Jurkat, Clone E6-1 (cell line): ENCODE data around the gene MYL2.

Experiments
- DNase-seq: peaks from one replicate; pipeline ENCODE4 v3.0.0-alpha.2; 2011; ENCODE audit warnings: low read depth, low spot score
- H3K4me3 ChIP-seq: 2 replicates; pipeline ENCODE4 v1.5.1; 2011; ENCODE audit warnings: mild to moderate bottlenecking, low read length, control low read depth, moderate library complexity

The MYL2 gene

DNA sequence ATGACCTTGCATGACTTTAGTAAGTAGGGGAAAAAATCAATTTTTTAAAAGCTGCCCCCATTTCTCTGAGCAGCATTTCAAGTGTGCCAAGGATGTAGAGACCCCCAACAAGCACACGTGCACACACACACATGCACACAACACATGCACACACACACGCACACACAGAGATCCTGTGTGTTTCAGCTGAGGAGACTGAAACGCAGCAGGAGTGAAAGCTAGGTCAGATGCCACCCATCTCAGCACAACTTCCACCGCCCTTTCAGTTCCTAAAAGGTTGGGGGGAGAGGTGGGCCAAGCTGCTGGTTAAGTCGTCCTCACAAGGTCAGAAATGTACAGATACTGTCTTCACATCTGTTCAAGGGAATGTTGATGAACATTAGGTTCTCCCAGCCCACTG is 13.9 kb downstream of the MYL2 start:
- no peak for DNase-seq
- H3K4me3 ChIP-seq = no peak overlapping the region

DNA sequence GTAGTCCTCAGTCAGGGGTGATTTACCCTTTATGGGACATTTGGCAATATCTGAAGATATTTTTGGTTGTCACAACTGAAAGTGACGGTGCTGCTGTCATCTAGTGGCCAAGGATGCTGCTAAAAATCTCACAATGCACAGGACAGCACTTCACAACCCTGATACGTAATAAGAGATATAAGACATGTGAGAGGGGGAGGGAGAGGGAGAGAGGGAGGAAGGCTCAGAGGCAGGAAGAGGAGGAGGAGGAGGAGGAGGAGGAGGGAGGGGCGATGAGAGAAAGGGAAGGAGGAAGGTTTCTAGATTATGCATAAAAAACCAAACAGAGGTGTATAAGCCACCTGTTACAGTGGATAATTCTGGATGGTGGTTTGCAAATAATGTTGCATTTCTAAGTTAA is 14.3 kb downstream of the MYL2 start:
- peak; percentile 22 for DNase-seq
- H3K4me3 ChIP-seq = no peak overlapping the region

DNA sequence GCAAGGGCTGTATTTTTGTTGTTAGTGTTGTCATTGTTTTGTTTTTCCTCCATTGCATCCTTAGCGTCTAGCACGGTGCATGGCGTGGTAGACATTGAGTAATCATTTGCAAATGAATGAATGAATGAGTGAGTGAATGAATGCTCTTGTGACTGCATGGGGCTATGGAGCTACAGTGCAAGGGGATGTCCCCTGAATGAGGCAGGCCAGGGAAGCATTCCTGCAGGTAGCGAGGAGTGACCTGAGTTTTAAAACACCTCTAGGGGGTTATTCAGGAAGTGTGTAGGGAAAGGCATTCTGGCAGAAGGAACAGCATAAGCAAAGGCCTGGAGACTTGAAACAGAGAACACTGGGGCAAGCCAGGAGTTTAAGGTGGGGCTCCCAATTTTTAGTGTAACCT is 16.9 kb downstream of the MYL2 start:
- no peak for DNase-seq
- no peak overlapping the region for H3K4me3 ChIP-seq

DNA sequence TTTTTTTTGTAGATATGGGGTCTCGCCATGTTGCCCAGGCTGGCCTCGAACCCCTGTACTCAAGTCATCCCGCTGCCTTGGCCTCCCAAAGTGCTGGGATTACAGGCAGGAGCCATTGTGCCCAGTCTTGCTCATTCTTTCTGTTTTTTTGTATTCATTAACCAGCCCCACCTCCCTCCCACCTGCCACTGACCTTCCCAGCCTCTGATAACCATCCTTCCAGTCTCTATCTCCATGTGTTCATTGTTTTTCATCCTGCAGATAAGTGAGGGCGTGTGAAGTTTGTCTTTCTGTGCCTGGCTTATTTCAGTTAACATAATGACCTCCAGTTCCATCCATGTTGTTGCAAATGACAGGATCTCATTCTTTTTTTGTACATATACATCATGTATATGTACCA is 19.0 kb downstream of the MYL2 start:
- H3K4me3 ChIP-seq = no peak overlapping the region
- DNase-seq = no peak

DNA sequence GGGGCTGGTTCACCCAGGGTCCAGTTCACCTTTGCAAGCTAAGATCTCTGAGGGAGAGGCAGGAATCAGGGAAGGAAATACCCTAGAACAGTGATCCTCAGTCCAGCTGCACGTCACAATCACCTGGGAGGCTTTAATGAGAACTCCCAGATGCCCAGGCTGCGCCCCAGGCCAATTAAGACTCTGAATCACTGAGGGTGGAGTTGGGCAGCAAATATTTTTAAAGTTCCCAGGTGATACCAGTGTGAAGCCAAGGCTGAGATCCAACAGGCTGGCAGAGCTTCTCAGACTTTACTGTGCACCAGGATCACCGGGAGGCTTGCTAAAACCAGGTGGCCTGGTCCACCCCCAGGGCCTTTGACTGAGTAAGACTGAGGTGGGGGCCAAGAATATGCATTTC is 23.8 kb downstream of the MYL2 start:
- H3K4me3 ChIP-seq = no peak overlapping the region
- DNase-seq = no peak

DNA sequence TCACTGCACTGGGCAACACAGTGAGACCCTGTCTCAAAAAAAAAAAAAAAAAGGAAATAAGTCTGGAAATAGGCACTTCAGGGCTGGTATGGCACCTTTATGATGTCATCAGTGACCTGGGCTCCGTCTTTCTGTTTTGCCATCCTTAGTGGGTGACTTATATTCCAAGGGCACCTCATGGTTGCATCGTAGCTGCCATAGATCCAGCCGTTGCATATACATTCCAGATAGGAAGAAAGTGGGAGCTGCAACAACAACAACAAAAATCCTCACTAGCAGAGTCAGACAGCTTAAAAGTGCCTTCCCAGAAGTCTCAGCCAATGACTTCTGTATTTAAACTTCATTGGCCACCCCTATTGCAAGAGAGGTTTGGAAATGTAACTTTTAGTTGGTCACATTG is 26.4 kb downstream of the MYL2 start:
- no peak overlapping the region for H3K4me3 ChIP-seq
- no peak for DNase-seq

DNA sequence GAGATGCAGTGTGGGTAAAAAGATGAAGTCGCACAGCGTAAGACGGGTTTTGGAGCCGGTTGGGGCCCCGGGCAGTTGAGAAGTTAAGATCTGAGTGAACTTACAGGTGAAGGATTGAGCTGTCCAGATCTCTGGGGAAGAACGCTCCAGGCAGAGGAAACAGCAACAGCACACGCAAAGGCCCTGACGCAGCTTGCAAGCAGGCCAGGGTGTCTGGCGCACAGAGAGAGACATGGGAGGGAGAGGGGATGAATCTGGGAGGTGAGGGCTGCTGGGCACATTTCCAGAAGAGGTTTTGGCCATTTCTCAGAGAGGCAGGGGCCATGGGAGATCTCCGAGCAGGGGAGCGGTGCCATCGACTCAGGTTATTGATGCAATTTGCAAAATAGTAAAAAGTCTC is 31.0 kb downstream of the MYL2 start:
- no peak overlapping the region for H3K4me3 ChIP-seq
- no peak for DNase-seq

DNA sequence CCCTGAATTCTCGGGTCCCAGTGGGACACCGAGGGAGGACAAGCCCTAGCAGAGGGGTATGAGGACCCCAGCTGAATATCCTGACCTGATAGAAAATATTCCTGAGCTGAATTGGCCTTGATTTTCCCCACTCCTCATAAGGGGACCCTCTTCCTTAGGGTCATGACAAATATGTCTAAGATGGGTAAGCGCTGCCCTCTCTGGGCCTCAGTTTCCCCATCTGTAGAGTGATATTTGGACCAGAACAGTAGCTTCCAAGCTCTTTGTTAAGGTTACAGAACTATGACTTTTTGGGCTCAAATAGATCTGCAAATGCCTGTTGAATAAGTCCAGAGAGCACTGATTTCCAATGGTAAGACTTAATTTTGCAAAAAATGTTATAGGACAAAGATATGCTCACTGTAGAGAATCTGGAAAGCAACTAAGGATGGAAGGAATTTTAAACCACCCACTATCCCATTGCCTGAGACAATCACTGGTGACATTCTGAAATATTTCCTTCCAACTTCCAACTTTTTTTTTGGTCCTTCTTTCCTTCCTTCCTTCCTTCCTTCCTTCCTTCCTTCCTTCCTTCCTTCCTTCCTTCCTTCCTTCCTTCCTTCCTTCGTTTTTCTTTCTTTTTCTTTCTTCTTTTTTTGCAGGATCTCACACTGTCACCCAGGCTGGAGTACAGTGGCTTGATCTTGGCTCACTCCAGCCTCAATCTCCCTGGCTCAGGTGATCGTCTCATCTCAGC is 32.0 kb downstream of the MYL2 start:
- no peak overlapping the region for H3K4me3 ChIP-seq
- DNase-seq = no peak

DNA sequence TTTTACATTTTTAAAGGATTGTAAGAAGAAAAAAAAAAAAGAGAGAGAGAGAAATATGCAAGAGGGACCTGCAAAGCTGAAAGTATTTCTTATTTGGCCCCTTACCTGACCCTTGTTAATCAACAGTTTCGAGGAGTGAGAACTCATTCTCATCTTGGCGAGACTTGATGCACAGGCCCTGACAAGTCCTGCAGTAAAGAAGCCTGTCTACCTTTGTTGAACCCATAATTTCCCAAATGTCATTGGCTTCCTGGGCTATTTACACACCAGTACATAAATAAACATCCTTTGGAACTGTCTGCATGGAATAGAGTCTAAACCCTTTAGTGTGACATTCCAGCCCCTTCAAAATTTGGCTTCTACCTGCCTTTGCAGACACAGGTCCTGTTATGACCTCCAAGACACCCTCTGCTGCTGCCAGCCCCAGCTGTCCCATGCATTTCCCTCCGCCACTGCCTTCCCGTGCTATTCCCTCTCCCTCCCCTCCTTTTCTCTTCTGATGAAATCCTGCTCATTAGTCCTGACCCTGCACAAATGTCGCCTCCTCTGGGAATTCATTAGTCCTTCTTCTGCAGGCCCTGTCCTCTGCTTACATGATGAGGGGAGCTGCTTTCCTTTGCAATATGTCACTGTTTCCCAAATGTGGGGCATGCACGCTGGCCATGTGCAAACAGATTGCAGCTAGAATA is 35.1 kb downstream of the MYL2 start:
- no peak for DNase-seq
- no peak overlapping the region for H3K4me3 ChIP-seq

DNA sequence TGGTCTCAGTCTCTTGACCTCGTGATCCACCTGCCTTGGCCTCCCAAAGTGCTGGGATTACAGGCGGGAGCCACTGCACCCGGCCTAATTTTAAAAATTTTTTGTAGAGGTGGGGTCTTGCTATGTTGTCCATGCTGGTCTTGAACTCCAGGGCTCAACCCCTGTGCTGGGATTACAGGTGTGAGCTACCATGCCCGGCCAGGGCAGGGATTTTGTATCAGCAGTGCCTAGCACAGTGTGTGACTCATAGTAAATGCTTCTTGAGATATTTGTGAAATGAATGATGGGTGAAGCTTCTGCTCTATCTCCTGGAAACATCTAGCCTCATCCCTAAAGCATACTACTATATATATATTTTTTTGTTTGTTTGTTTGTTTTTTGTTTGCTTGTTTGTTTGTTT is 37.1 kb downstream of the MYL2 start:
- no peak for DNase-seq
- H3K4me3 ChIP-seq = no peak overlapping the region

DNA sequence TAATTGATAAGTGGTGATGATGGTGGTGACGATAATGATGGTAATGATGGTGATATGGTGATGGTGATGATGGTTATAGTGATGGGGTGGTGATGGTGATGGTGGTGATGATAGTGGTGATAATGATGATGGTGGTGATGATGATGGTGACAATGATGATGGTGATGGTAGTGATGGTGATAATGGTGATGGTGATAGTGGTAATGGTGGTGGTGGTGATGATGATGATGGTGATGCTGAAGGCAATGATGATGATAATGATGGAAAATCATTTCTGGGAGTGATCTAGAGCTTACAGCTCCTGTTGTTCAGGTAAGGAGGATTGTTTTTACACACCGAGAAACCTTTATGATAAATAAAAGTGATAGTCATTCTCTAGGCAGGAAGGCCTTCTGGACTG is 39.7 kb downstream of the MYL2 start:
- H3K4me3 ChIP-seq = no peak overlapping the region
- no peak for DNase-seq

DNA sequence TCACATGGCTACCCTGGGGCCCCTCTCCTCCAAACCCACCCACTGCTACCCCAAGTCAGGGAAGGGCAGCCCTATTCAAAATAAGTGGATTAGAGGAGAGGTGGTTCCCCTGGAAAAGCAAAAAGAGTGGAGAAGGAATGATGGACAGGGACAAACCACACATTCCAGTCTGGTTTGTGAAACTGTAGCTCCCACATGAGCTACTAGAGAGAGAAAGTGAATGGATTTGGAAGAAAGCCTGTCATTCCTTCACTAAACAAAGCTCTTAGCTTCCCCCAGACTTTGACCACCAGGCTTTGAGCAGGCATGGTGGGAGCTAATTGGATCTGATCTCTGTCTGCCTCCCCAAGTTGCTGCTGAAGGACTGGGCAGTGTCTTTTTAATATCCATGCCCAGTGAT is 45.6 kb downstream of the MYL2 start:
- no peak for DNase-seq
- H3K4me3 ChIP-seq = no peak overlapping the region

DNA sequence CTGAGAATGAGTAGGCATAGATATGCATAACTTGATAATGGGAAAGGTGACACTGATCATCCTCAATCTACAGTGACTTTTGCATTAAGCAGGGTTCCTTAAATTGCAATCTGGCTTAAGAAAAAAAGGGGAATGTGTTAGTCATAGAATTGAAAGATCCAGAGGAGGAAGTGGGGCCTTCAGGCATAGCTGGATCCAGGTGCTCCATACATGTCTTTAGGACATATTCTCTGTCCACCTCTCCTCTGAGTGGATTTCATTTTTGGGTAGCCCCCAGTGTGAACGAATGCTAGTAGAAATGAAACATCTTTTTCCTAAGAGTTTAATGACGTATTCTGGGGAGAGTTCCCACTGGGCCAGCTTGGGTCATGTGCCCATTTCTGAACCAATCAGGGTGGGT is 46.0 kb downstream of the MYL2 start:
- no peak for DNase-seq

DNA sequence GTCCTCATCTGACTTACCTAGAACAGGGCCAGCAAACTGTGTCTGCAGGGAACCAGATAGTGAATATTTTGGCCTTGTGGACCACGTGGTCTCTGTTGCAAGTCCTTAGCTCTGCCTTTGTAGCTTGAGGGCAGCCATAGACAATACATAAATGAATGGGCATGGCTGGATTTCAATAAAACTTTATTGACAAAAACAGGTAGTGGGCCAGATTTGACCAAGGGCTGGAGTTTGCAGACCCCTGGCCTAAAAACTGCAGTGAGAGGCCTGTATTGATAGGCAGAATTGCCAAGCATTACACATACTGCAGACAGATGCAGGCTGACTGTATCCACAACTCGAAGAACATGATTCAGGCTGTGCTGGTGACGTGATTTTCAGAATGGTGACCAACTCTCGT is 48.3 kb downstream of the MYL2 start:
- H3K4me3 ChIP-seq = no peak overlapping the region
- DNase-seq = no peak

More for the DNA sequence above, 46.0 kb downstream of the MYL2 start:
- no peak overlapping the region for H3K4me3 ChIP-seq

DNA sequence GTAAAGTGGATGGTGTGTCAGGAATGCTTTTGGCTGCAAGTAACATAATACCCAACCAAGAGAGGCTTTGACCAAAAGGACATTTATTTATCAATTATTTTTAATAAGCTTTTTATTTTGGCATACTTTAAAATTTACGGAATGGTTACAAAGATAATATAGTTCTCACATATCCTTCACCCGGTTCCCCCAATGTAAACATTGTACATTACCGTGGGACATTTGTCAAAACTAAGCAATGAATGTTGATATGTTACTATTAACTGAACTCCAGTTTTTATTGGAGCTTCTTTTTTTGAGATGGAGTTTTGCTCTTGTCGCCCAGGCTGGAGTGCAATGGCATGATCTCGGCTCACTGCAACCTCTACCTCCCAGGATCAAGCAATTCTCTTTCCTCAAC is 50.6 kb downstream of the MYL2 start:
- DNase-seq = no peak
- H3K4me3 ChIP-seq = no peak overlapping the region

DNA sequence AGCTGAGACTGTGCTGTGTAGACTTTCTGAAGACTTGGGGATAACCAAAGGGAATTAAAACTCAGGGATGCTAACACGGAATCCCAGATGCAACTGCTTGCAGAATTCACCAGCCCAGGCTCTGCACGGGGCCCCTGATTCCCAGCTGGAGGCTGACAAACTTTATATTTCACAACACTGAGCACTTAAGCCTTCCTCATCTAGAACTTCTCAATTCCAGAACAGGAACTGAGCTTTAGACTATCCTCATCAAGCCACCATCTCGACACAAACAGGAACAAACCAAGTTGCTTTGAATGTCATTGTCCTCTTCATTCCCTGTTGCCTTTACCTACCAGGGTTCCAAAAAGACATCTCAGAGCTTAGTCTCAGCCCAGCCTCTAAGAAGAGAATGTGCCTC is 51.4 kb downstream of the MYL2 start:
- no peak for DNase-seq

DNA sequence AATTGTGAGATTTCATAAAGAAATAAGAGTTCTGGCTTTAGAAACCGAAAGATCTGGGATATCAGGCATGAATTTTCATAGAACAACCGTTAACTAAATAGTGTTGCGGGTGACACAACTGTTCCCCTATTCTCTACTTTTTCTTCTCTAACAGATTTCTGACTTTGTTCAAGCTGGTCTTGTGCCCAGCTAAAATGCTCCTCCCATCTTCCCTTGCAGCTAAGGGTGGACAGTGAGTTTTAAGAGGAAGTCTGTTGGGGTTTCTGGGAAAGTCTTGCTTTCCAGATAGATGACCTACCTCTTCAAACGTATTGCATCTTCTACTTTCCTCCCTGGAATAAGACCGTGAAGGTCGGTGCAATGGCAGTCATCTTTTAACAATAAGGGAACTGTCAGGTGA is 54.9 kb downstream of the MYL2 start:
- no peak for DNase-seq
- H3K4me3 ChIP-seq = no peak overlapping the region

More for the DNA sequence above, 51.4 kb downstream of the MYL2 start:
- H3K4me3 ChIP-seq = no peak overlapping the region

DNA sequence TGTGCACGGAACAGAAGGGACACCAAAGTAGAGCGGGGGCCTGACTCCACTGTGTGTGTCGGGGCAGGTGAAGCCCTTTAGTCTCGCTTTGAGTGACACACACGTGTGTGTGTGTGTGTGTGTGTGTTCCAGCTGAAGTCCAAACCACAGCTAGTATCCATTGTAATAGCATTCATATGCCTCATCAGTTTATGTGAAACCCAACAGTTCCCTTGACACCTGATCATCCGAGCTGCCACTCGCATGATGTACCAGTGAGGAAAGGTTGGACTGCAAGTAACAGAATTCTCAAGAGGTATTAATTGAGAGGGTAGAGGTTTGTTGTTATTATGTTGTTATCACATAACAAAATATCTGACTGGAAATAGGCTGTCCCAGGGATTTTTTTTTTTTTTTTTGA is 57.2 kb downstream of the MYL2 start:
- no peak overlapping the region for H3K4me3 ChIP-seq
- DNase-seq = no peak

DNA sequence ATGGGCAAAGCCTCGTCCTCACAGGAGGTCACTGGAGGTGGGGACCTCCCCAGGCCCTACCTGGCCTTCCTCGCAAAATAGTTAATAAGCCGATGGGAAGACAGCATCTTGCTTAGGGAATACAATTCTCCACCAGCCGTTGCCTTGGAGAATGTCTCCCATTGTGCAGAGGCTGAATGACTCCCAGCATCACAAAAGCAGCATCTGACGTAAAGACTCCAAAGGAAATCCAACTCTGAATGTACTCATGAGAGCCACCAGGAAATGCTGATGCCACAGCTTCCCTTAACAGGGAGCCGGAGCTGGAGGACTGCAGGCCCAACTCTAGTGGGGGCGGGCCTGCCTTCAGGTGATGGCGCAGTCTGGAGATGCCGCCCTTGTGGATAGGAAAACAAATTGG is 58.0 kb downstream of the MYL2 start:
- no peak for DNase-seq
- H3K4me3 ChIP-seq = no peak overlapping the region

DNA sequence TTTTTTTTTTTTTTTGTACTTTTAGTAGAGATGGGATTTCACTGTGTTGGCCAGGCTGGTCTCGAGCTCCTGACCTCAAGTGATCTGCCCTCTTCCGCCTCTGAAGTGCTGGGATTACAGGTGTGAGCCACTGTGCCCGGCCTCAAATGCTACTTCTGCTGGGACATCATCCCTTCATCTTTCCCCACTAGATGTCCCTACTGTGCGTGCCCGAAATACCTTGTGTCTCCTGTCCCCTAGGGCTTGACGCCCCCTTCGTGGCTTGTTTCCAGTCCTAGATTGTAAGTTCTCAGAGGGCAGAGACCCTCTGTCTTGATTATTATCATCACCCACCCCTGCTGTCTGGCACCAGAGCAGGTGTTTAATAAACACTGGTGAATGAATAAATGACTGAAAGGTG is 58.6 kb downstream of the MYL2 start:
- no peak overlapping the region for H3K4me3 ChIP-seq
- no peak for DNase-seq
